Upper lobe of left lung (tissue), 6 donors: ENCODE measurements around the gene ANKRD36. TPM values are rescaled to one million over a fixed set of nuclear protein-coding genes. Genes with fewer than 3 reads are reported as not detected.
"Not testable (repeated sequence)": the region's sequence is repeated elsewhere in the genome, so short reads cannot be mapped to it uniquely, and the experiment has no call there.

Source experiments
- ATAC-seq, 2 donors: fragments of 200-7000 bp; cut with Tn5 transposase; one replicate each; pipeline ENCODE4 v1.9.1; 2022; ENCODE audit warnings: mild to moderate bottlenecking in 2 of 2, moderate library complexity in 2 of 2; ENCODE audit not compliant: low FRiP score in 2 of 2
- DNase-seq, 2 donors: peaks; one replicate each; pipeline ENCODE4 v3.0.0-alpha.2; 2019 to 2020
- H3K27ac ChIP-seq, 4 donors: fragments of 200-600 bp; sonication (generic); one replicate each; pipeline ENCODE4 v1.5.1; 2016 to 2019
- H3K27me3 ChIP-seq, 4 donors: fragments of 200-600 bp; sonication (generic); one replicate each; pipeline ENCODE4 v1.5.1; 2017 to 2019
- H3K36me3 ChIP-seq, 4 donors: fragments of 200-600 bp; sonication (generic); one replicate each; pipeline ENCODE4 v1.5.1; 2016 to 2019
- H3K4me1 ChIP-seq, 4 donors: fragments of 200-600 bp; sonication (generic); one replicate each; pipeline ENCODE4 v1.5.1; 2018 to 2019
- H3K4me3 ChIP-seq, 4 donors: fragments of 200-600 bp; sonication (generic); one replicate each; pipeline ENCODE4 v1.5.1; 2017 to 2019; ENCODE audit warnings: mild to moderate bottlenecking in 2 of 4, moderate library complexity in 1 of 4
- H3K9me3 ChIP-seq, 4 donors: fragments of 200-600 bp; sonication (generic); one replicate each; pipeline ENCODE4 v1.5.1; 2018 to 2019
- WGBS, 2 donors: methylation state at CpG; one replicate each; pipeline ENCODE4 v1.1.5; 2017 to 2018; 5-methylcytosine and 5-hydroxymethylcytosine counted together
- small RNA-seq, 4 donors: library from RNA; depleted of rRNA; stranded (forward); fragments of <200 nt; gene quantifications; one replicate each; pipeline ENCODE3, GENCODE V24; 2016
- total RNA-seq, 6 donors: library from RNA; depleted of rRNA in 4 of 6; stranded (reverse); fragments of >200 nt in 4 of 6; gene quantifications; one replicate each; pipeline versions ENCODE4 v1.1.0 to v1.2.1, GENCODE V29; 2016 to 2021
- donor health status: DM: no; HTN: no; CAD: no; lungs with moderate emphysema.
- donor health status: DM: no; HTN: yes; CAD: no; lungs with severe emphysema.

The ANKRD36 gene
- total RNA-seq, 6 donors from 2014 or later = 13.9 to 87.0 (median 33.9) TPM

- peak in 1 of 2 donors; percentile 24 for ATAC-seq
- H3K9me3 ChIP-seq, H3K27ac ChIP-seq, H3K36me3 ChIP-seq, H3K4me3 ChIP-seq, H3K4me1 ChIP-seq, H3K27me3 ChIP-seq, DNase-seq: not testable (repeated sequence)
- WGBS, 2 donors = no CpG with 5 or more reads among the region's 2 CpGs
Measured at GRCh38 chr2:97285187-97285586, 172.2 kb downstream of the ANKRD36 start.

- ATAC-seq = not testable (repeated sequence)
Measured at GRCh38 chr2:97293687-97294086, 180.7 kb downstream of the ANKRD36 start.

More at GRCh38 chr2:97293687-97294086, 180.7 kb downstream of the ANKRD36 start:
- not testable (repeated sequence) for H3K27me3 ChIP-seq, DNase-seq, H3K27ac ChIP-seq, H3K36me3 ChIP-seq, H3K4me3 ChIP-seq, H3K9me3 ChIP-seq, H3K4me1 ChIP-seq
- 77 to 100% methylated on average over 1 of the region's 1 CpG for WGBS, 2 donors

Small RNAs within 50 kb of the gene (small RNA-seq; reads per million reads assigned to genes)
- gene RN7SL313P = 0 reads per million in 4 donors

Other genes starting within 250 kb of the ANKRD36 start
- 10 to 100 TPM; 14.0 to 43.6 (median 24.2) TPM for gene SEMA4C, start 243.1 kb upstream of the ANKRD36 start, total RNA-seq
- gene FAM178B, start 126.6 kb upstream of the ANKRD36 start, total RNA-seq = 1 to 10 TPM in 1 of 6 donors, under 1 TPM in 1, not detected in 4; 0.92 to 1.3 TPM
- 10 to 100 TPM in 2 of 6 donors, 1 to 10 TPM in 4; 4.1 to 16.9 (median 8.9) TPM for gene FAHD2B, start 18.3 kb upstream of the ANKRD36 start, total RNA-seq